Measurements from ENCODE around the gene TRAPPC3. TPM values are rescaled to one million over a fixed set of nuclear protein-coding genes. Genes with fewer than 3 reads are reported as not detected.
A peak's percentile ranks its signal among the peaks of the same experiment; 100 is the strongest.

The TRAPPC3 gene
- total RNA-seq (2011; cell fraction: chromatin; rRNA removed; ENCODE audit: low replicate concordance): 60.6 and 88.2 TPM in 2 replicates
- 67.4 and 71.0 TPM in 2 replicates for total RNA-seq (2011; cell fraction: nucleolus; rRNA removed)
- 76.7 and 96.0 TPM in 2 replicates for total RNA-seq (2011; cell fraction: nucleoplasm; rRNA removed)
- total RNA-seq (2014; rRNA removed) (132 and 141 TPM in 2 replicates), total RNA-seq (2014; rRNA removed; fragmentation: Illumina TruSeq; extraction: Trizol) (109 and 114 TPM in 2 replicates), total RNA-seq (2015; rRNA removed; fragmentation: Illumina TruSeq; extraction: Trizol) (112 and 115 TPM in 2 replicates), total RNA-seq (2021) (83.4 and 90.9 TPM in 2 replicates), polyA plus RNA-seq (2011; rRNA removed) (128 and 141 TPM in 2 replicates), polyA plus RNA-seq (2014; fragmentation: Illumina TruSeq; extraction: Trizol) (127 and 140 TPM in 2 replicates), polyA plus RNA-seq (2014; fragmentation: Nextera tagmentation; extraction: Ambion mirVana) (10 to 100 TPM; 20.6 to 41.8 TPM), polyA plus RNA-seq (2014; rRNA removed) (119 and 142 TPM in 2 replicates), polyA minus RNA-seq (2011; rRNA and poly(A)+ RNA removed) (47.8 and 54.0 TPM in 2 replicates), Bru-seq, nascent RNA (percentile 80 among the genes with signal in this experiment), BruChase-seq, experiment 1, labeled RNA remaining after a 2-hour chase (percentile 87 among the genes with signal in this experiment), BruChase-seq, experiment 2, labeled RNA remaining after a 6-hour chase (percentile 88 among the genes with signal in this experiment)
- 75.6 and 128 TPM in 2 replicates for polyA plus RNA-seq (2011; cell fraction: cytosol; rRNA removed)
- polyA plus RNA-seq (2011; cell fraction: nucleus; rRNA removed): 80.4 and 107 TPM in 2 replicates
- polyA plus RNA-seq (2012): 109 and 110 TPM in 2 replicates
- 29.4 and 32.5 TPM in 2 replicates for polyA minus RNA-seq (2011; cell fraction: cytosol; rRNA and poly(A)+ RNA removed)
- 18.6 and 31.1 TPM in 2 replicates for polyA minus RNA-seq (2011; cell fraction: nucleus; rRNA and poly(A)+ RNA removed)
- long read RNA-seq, experiment 1, transcript TRAPPC3-202 (5 exons, 1,056 nt): minor isoform, 12 of 161 reads
- long read RNA-seq, experiment 1, transcript TRAPPC3-204 (5 exons, 1,265 nt): major isoform, 105 of 161 reads
- long read RNA-seq, experiment 1, partial matches to known transcripts: 11 of 161 reads
- long read RNA-seq, experiment 1, other reads (novel, unspliced or antisense): 27 of 161 reads
- long read RNA-seq, experiment 2, transcript TRAPPC3-204 (5 exons, 1,265 nt): major isoform, 100 of 151 reads
- long read RNA-seq, experiment 2, transcript TRAPPC3-202 (5 exons, 1,056 nt): minor isoform, 13 of 151 reads
- long read RNA-seq, experiment 2, partial matches to known transcripts: 9 of 151 reads
- long read RNA-seq, experiment 2, other reads (novel, unspliced or antisense): 19 of 151 reads
- long read RNA-seq, experiment 3, transcript TRAPPC3-202 (5 exons, 1,056 nt): minor isoform, 9 of 109 reads
- long read RNA-seq, experiment 3, transcript TRAPPC3-204 (5 exons, 1,265 nt): major isoform, 87 of 109 reads
- long read RNA-seq, experiment 3, partial matches to known transcripts: 3 of 109 reads
- long read RNA-seq, experiment 3, other reads (novel, unspliced or antisense): 2 of 109 reads

- Histone ChIP-seq H3K36me3 (ENCODE audit: control insufficient read depth, insufficient read depth, low read length) (peaks cover 17% of the 10 kb centered on the region), H2AFZ (ENCODE audit: low read depth, low read length) (peak within 1 kb of the TSS; percentile 93), H3K4me1 (replicated peaks in 1 of 2; ENCODE audit: control insufficient read depth in 2 of 2, insufficient read depth in 2 of 2, low read length in 2 of 2) (peaks cover 31 to 34% of the 10 kb centered on the region in 2 experiments), H3K9ac (ENCODE audit: insufficient read depth in 1 of 2, low read depth in 2 of 2, low read length in 2 of 2) (peak within 1 kb of the TSS; percentile 90 to 94), H3K4me3 (peak within 1 kb of the TSS; percentile 69), H3K27ac (ENCODE audit: extremely low read depth, low read depth, low read length) (peak within 1 kb of the TSS; percentile 87), H3K79me2 (ENCODE audit: control insufficient read depth, insufficient read depth, low read length) (peaks cover 38% of the 10 kb centered on the region), H3K4me2 (ENCODE audit: insufficient read depth, low read length) (peak within 1 kb of the TSS; percentile 98), H3K9me3 (replicated peaks; ENCODE audit: control insufficient read depth, insufficient read depth, low read depth, low read length) (no peaks in the 10 kb centered on the region), H4K20me1 (replicated peaks; ENCODE audit: control insufficient read depth, insufficient read depth, low read length) (no peaks in the 10 kb centered on the region), H3K27me3 (ENCODE audit: control insufficient read depth in 2 of 2, insufficient read depth in 2 of 2, low read length in 2 of 2) (no peaks in the 10 kb centered on the region), H3K9me1 (ENCODE audit: control insufficient read depth, insufficient read depth, low read length) (no peaks in the 10 kb centered on the region)
- ChIA-PET POLR2A (interaction anchor here (0.6 to 3.5 kb wide), 26 partner anchors 9 to 336 kb away, joined by 3 to 35 read pairs (median 4); partner anchors contain the start of genes LSM10 and THRAP3), CTCF (ENCODE audit: low intra/inter-chr PET ratio) (interaction anchor here (0.5 to 3.4 kb wide), 11 partner anchors 12 to 373 kb away, joined by 3 to 50 read pairs (median 4); no protein-coding TSS in a partner anchor)
- DNase-seq (ENCODE audit: extremely low read depth in 1 of 4, low spot score in 3 of 4): peak; percentile 98 to 100 (median 99)
- ATAC-seq: peak; percentile 95
- peak; percentile 95 for FAIRE-seq
- in situ Hi-C loops (cut with MboI) (no loop called here), intact Hi-C loops (cut with micrococcal nuclease) (loop anchor here (1.0 to 2.0 kb wide), 4 partner anchors 39 to 271 kb away; partner anchors contain the start of gene THRAP3)
- no TSS peak for BruUV-seq (replicated peaks)
- 2% methylated on average over 62 of the region's 62 CpGs for WGBS (ENCODE audit: insufficient coverage, low coverage, missing lambda C conversion rate)
- TF ChIP-seq SMARCE1 (IDR thresholded peaks at IDR 0.05) (0 out of 2 replicates have a peak, but pooled peaks have one; percentile 40), ZNF24 (IDR thresholded peaks at IDR 0.05) (peak; percentile 72; the same call in 1 of the 2 replicates), MXD1 (CRISPR knock-in tag; IDR thresholded peaks at IDR 0.05; ENCODE audit: borderline replicate concordance, poor library complexity, severe bottlenecking) (no peak), RBM14 (IDR thresholded peaks at IDR 0.05; ENCODE audit: borderline replicate concordance, insufficient read depth, low read depth, low read length) (0 out of 2 replicates have a peak, but pooled peaks have one; percentile 45), ELF4 (CRISPR knock-in tag; IDR thresholded peaks at IDR 0.05) (no peak), ZBTB11 (CRISPR knock-in tag; IDR thresholded peaks at IDR 0.05) (peak in 1 of 3 experiments; percentile 85; a peak in 2 of 6 replicates), C11orf30 (IDR thresholded peaks at IDR 0.05; ENCODE audit: low read depth) (peak; percentile 66), SAP30 (IDR thresholded peaks at IDR 0.05; ENCODE audit: borderline replicate concordance, insufficient read depth, low read depth, low read length, poor library complexity, severe bottlenecking) (peak; percentile 87)
Observed at GRCh38 chr1:36149237-36149972, at the start of gene TRAPPC3. Gene TRAPPC3 (minus strand): TSS chr1:36149486. CDS start chr1:36149378, 108 bp downstream.

All from K562 (cell line).